Measurements from ENCODE around the gene CLCN2. TPM values are rescaled to one million over a fixed set of nuclear protein-coding genes. Genes with fewer than 3 reads are reported as not detected.

Gene CLCN2
- total RNA-seq, 4 donors from 2014 or later, result 1.7 to 6.0 (median 4.0) TPM

- WGBS, 2 donors, result 76 to 78% methylated on average over 7 of the region's 7 CpGs
- intact Hi-C loops (cut with DNase I; ENCODE audit: low total_unique reads), result no loop called here
- no peak overlapping the region for H3K4me3 ChIP-seq (ENCODE audit: low read depth, poor library complexity, severe bottlenecking)
- DNase-seq (ENCODE audit: low spot score in 2 of 2), result no peak
- TF ChIP-seq CTCF (IDR thresholded peaks at IDR 0.05) (no peak), POLR2A (IDR thresholded peaks at IDR 0.05) (no peak)
Measured at GRCh38 chr3:184316792-184317191, 44.6 kb downstream of the CLCN2 start.

- DNase-seq (ENCODE audit: low spot score in 2 of 2), result no peak
- intact Hi-C loops (cut with DNase I; ENCODE audit: low total_unique reads), result no loop called here
- TF ChIP-seq POLR2A (IDR thresholded peaks at IDR 0.05) (no peak), CTCF (IDR thresholded peaks at IDR 0.05) (no peak)
- H3K4me3 ChIP-seq (ENCODE audit: low read depth, poor library complexity, severe bottlenecking), result peak overlapping the region; percentile 57
- 19 to 22% methylated on average over 15 to 16 of the region's 16 CpGs for WGBS, 2 donors
Measured at GRCh38 chr3:184315871-184316661, 45.3 kb downstream of the CLCN2 start.

- TF ChIP-seq CTCF (IDR thresholded peaks at IDR 0.05) (no peak), POLR2A (IDR thresholded peaks at IDR 0.05) (no peak)
- intact Hi-C loops (cut with DNase I; ENCODE audit: low total_unique reads), result no loop called here
- peak overlapping the region; percentile 57 for H3K4me3 ChIP-seq (ENCODE audit: low read depth, poor library complexity, severe bottlenecking)
- 5 to 10% methylated on average over 6 of the region's 6 CpGs for WGBS, 2 donors
- no peak for DNase-seq (ENCODE audit: low spot score in 2 of 2)
Measured at GRCh38 chr3:184315543-184315867, 45.9 kb downstream of the CLCN2 start.

- WGBS, 2 donors, result 0 to 1% methylated on average over 33 to 56 of the region's 89 CpGs
- peak in 1 of 2 donors; percentile 54 for TF ChIP-seq POLR2A (IDR thresholded peaks at IDR 0.05)
- TF ChIP-seq CTCF (IDR thresholded peaks at IDR 0.05), result no peak
- H3K4me3 ChIP-seq (ENCODE audit: low read depth, poor library complexity, severe bottlenecking), result peak overlapping the region; percentile 57
- intact Hi-C loops (cut with DNase I; ENCODE audit: low total_unique reads), result no loop called here
- peak; percentile 72 to 97 for DNase-seq (ENCODE audit: low spot score in 2 of 2)
Measured at GRCh38 chr3:184314700-184315542, 46.5 kb downstream of the CLCN2 start.

- intact Hi-C loops (cut with DNase I; ENCODE audit: low total_unique reads), result no loop called here
- H3K4me3 ChIP-seq (ENCODE audit: low read depth, poor library complexity, severe bottlenecking), result peak within 1 kb of the TSS; percentile 57
- peak; percentile 92 to 99 for DNase-seq (ENCODE audit: low spot score in 2 of 2)
- 0 to 1% methylated on average over 28 to 38 of the region's 40 CpGs for WGBS, 2 donors
- TF ChIP-seq POLR2A (IDR thresholded peaks at IDR 0.05) (no peak), CTCF (IDR thresholded peaks at IDR 0.05) (no peak)
Measured at GRCh38 chr3:184314363-184314699, 47.1 kb downstream of the CLCN2 start, which contains the start of gene EIF4G1. Gene EIF4G1 (plus strand): TSS chr3:184314606. CDS start chr3:184315797, 1,191 bp downstream.
